Stimulated activated CD4-positive, alpha-beta T cell treated with anti-CD3 and anti-CD28 coated beads, TNF-alpha, amount 100 ng/mL, for 1 hour (primary cell): ENCODE data around the gene F11R.
"Not testable (repeated sequence)": the region's sequence is repeated elsewhere in the genome, so short reads cannot be mapped to it uniquely, and the experiment has no call there.

ENCODE experiments used
- DNase-seq, 3 donors: peaks; one replicate each; pipeline ENCODE4 v3.0.0-alpha.2; 2020; ENCODE audit warnings: low read depth in 3 of 3, low spot score in 1 of 3

The F11R gene

DNA sequence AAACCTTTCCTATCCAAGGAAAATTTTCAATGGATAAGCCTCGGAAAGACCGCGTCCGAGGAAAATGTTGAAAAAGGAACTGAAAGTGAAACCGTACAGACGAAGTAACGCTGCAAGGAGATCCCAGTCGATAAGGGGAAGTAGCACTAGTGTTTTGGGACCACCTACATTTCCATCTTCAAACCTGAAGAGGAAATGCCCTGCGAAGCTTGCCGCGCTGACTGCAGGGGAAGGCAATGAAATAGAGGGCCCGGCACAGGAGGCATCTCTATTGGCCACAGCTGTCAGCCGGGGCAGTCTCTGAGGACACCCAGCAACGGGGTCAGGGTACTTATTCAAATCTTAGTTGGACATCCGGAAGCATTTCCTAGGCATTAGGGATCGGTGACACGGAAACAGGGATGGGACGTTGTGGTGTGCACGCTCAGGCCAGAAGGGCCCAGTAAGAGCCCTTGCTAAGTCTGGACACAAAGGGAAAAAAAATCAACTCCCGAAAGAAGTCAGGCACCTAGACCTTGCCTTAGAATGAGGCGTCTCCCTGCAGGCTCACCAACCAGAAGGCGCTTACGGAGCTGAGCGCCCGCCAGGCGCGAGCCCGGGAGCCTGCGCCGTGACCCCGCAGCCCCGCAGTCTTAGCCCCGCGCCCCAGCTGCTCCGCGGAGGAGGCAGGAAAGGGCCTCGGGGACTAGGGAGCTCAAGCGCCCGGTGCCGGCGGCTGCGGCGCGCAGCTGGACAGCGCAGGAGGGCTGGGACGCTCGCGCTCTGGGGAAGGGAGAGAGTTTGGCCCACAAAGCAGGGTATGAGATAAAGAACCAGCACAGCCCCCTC is 24.2 kb upstream of the F11R start:
- DNase-seq, result peak in 1 of 3 donors; percentile 30

DNA sequence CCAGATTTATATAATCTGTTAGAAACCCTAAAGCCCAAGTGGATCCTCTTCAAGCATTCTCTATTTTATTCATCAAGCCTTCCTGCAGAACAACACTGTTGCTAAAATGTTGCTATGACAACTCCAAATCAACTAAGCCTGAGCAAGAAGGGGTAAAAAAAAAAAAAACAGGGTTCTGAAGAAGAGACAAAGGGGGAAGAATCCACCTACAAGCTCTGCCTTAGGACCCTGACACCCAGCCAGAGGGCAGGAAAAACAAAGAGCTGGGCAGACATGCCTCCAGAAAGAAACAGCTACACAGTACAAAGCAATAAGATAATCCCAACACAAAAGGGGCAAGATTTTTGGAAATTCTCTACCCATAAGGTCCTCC is 23.6 kb upstream of the F11R start:
- no peak for DNase-seq

GRCh38 chr1:161039546-161039945 is 18.6 kb upstream of the F11R start:
- DNase-seq, result no peak

DNA sequence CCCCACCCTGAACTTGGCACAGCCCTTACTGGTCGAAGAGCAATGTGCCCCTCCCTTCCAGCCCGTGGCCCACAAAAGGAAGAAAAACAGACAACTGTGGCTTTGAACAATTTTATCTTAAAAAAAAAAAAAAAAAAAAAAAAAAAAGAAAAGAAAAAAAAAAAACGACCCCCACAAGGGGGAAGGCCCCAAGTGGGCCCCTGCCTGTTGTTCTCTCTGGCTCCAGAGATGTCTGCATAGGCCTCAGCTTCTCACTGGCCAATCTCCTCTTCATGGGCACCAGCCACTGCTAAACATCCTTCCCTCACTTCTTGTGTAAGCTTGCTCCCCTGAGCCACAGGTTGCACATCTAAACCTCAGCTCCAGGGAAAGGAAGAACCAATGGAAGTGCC is 18.2 kb upstream of the F11R start:
- no peak for DNase-seq

DNA sequence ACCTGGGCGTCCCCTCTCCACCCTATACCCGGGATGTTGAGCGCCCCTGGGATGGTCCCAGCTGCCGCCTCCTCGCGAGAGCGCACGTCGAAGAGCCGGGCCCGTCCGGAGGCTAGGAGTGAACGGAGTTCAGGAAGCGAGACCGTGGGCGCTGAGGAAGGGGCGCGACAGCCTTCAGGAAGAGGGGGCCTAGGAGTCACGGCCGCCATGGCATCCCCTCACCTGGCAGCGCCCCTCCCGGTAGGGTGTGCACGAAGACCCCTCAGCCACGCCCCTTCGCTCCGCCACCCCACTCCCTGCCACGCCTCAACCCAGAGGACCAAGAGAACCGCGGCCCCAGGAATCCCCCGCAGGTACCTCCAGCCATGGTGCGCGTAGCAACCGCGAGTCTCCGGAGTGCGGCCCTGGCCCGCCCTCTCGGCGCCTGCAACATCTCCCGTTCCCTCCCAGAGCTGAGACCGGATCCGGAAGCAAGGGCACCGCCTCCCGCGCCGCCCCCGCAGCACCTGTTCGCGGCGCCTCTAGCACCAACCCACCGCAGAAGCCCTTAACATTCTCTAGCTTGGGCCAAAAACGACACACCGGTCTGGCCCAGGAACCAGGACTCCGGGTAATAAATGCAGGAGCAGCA is 17.7 kb upstream of the F11R start, which contains the start of gene TSTD1:
Gene TSTD1, minus strand, starts transcription at position 442 of the 631 bp plus-strand sequence. Its CDS starts 75 bp downstream, at position 367.
- DNase-seq, result peak; percentile 60 to 75 (median 71)

- no peak for DNase-seq
These were observed 16.9 kb upstream of the F11R start for GRCh38 chr1:161037661-161038522.

DNA sequence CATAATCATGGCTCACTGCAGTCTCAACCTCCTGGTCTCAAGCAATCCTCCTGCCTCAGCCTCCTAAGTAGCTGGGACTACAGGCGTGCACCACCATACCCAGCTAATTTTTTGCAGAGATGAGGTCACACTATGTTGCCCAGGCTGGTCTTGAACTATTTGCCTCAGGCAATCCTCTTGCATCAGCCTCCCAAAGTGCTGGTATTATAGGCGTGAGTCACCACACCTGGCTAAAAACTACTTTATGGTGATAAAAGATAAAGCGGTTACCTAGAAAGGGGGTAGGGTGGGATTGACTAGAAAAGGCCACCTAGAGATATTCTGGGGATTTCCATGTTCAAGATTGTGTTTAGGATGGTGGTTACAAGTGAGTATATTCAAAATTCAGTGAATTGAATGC is 12.8 kb upstream of the F11R start:
- no peak for DNase-seq

- no peak for DNase-seq
These were observed 11.5 kb upstream of the F11R start for GRCh38 chr1:161032409-161032808.

DNA sequence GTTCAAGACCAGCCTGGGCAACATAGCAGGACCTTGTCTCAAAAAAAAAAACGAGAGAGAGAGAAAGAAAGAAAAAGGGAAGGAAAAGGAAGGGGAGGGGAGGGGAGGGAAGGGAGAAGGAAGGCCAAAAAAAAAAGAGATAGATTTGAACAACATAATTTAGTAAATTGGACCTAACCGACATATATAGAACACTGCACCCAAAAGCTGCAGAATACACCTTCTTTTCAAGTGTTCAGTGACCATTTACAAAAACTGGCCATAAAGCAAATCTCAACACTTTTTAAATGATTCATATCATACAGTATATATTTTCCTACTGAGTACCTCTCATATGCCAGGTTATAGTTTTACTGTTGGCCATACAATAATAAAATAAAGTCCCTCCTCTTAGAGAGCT is 10.9 kb upstream of the F11R start:
- no peak for DNase-seq

DNA sequence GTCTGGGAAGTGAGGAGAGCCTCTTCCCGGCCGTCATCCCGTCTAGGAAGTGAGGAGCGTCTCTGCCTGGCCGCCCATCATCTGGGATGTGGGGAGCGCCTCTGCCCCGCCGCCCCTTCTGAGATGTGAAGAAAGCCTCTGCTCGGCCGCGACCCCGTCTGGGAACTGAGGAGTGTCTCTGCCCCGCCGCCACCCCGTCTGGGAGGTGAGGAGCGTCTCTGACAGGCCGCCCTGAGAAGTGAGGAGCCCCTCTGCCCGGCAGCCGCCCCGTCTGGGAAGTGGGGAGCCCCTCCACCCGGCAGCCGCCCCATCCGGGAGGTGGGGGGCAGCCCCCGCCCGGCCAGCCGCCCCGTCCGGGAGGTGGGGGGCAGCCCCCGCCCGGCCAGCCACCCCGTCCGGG is 8.5 kb upstream of the F11R start:
- DNase-seq, result not testable (repeated sequence)

- not testable (repeated sequence) for DNase-seq
These were observed 6.0 kb upstream of the F11R start for GRCh38 chr1:161026954-161027353.

DNA sequence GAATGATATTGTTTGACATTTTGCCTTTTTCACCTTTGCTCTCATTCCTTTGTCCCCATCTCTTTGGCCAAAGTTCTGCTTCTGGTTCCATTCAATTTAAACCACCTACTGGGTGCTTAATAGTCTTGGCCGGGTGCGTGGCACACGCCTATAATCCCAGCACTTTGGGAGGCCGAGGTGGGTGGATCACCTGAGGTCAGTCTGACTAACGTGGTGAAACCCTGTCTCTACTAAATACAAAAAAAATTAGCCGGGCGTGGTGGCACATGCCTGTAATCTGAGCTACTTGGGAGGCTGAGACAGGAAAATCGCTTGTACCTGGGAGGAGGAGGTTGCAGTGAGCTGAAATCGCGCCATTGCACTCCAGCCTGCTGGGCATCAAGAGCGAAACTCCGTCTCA is 1.5 kb upstream of the F11R start:
- not testable (repeated sequence) for DNase-seq

GRCh38 chr1:161021970-161022353 is 1.0 kb upstream of the F11R start:
- no peak for DNase-seq

- DNase-seq, result peak; percentile 66 to 79 (median 74)
These were observed 415 bp upstream of the F11R start for GRCh38 chr1:161021165-161021969.

GRCh38 chr1:161019751-161020495 is 1.0 kb downstream of the F11R start:
- no peak for DNase-seq

- not testable (repeated sequence) for DNase-seq
These were observed 1.8 kb downstream of the F11R start for GRCh38 chr1:161019111-161019660.

GRCh38 chr1:161018631-161018930 is 2.4 kb downstream of the F11R start:
- no peak for DNase-seq

GRCh38 chr1:161017756-161018630 is 3.0 kb downstream of the F11R start:
- DNase-seq, result no peak

DNA sequence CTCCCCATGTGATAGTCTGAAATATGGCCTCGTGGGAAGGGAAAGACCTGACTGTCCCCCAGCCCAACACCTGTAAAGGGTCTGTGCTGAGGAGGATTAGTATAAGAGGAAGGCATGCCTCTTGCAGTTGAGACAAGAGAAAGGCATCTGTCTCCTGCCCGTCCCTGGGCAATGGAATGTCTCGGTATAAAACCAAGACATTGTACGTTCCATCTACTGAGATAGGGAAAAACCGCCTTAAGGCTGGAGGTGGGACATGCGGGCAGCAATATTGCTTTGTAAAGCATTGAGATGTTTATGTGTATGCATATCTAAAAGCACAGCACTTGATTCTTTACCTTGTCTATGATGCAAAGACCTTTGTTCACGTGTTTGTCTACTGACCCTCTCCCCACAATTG is 3.8 kb downstream of the F11R start:
- not testable (repeated sequence) for DNase-seq
